D721Med (cell line): ENCODE results near the gene SAMD4A.

Experiments used
- DNase-seq: peaks from one replicate; pipeline ENCODE4 v3.0.0; 2011; ENCODE audit warnings: low spot score; ENCODE audit not compliant: insufficient read length
- FAIRE-seq: peaks from 2 replicates; lab custom pipeline; 2011; peaks lifted over from hg19 to GRCh38; lab: Jason Lieb, UNC
- CTCF ChIP-seq: IDR thresholded peaks from 2 replicates; pipeline ENCODE4 v1.5.1; 2012; ENCODE audit warnings: mild to moderate bottlenecking, control low read depth; ENCODE audit not compliant: insufficient read depth; ENCODE audit errors: missing control alignments

Gene SAMD4A

GRCh38 chr14:54781080-54781479 is 214.2 kb downstream of the SAMD4A start:
- FAIRE-seq = no peak
- no peak for DNase-seq
- no peak for TF ChIP-seq CTCF

- TF ChIP-seq CTCF = no peak
- FAIRE-seq (no peak), DNase-seq (no peak)
Measured at GRCh38 chr14:54781961-54782750, 215.2 kb downstream of the SAMD4A start.

GRCh38 chr14:54782751-54783659 is 216.1 kb downstream of the SAMD4A start:
- no peak for DNase-seq
- no peak for FAIRE-seq
- TF ChIP-seq CTCF = no peak

GRCh38 chr14:54783660-54784015 is 216.7 kb downstream of the SAMD4A start:
- FAIRE-seq (no peak), DNase-seq (no peak)
- TF ChIP-seq CTCF = no peak

GRCh38 chr14:54784060-54784459 is 217.1 kb downstream of the SAMD4A start:
- TF ChIP-seq CTCF = no peak
- FAIRE-seq (no peak), DNase-seq (no peak)

GRCh38 chr14:54784657-54785056 is 217.7 kb downstream of the SAMD4A start:
- no peak for FAIRE-seq
- TF ChIP-seq CTCF = no peak
- DNase-seq = no peak
